HG03354 (cell line): Measurements from ENCODE around the gene HRH1.
"Not testable (repeated sequence)": the region's sequence is repeated elsewhere in the genome, so short reads cannot be mapped to it uniquely, and the experiment has no call there.

Experiments used
- ATAC-seq: cut with Tn5 transposase; IDR thresholded peaks from one replicate; pipeline ENCODE4 v1.9.1; 2021; ENCODE audit warnings: mild to moderate bottlenecking; ENCODE audit not compliant: unreplicated experiment, poor library complexity, severe bottlenecking

Gene HRH1

DNA sequence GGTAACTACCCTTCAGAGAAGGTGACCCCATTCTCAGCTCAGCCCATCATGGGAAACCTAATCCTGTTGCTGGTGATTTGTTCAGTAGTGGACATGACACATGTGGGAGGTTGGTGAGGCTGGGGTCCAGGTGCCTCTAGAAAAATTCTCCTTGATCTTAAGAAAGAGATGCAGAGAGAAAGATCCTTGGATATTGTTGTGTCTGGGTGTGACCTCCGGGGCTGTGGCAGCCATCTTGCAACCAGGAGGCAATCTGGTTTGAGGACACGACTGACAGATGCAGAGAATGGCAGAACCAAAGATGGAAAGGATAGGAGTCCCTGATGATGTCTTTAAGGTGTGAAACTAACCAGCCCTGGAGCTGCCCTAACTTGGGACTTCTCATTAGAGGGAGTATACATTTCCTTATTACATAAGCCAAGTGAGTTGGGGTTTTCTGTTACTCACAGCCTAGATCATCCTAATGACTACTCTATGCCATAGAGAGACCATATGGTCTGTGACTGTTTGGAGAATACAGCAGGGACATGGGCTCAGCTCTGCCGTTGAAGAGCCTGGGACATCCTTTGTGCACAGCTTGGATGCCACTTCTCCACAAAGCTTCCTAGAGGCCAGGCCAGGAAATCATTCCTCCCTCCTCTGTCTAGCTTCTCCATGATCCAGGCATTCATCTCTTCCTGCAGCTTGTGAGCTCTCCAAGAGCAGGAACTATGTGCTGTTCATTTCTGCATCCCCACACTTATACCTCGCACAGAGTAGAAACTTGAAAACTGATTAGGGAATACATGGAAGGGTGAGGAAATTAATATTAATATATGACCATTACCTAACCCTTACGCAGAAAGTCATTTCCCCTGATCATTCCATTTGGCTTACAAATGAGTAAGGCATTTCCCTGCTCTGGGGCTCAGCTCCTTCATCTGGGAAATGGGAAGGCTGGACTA is 45.9 kb downstream of the HRH1 start:
- ATAC-seq = no peak

DNA sequence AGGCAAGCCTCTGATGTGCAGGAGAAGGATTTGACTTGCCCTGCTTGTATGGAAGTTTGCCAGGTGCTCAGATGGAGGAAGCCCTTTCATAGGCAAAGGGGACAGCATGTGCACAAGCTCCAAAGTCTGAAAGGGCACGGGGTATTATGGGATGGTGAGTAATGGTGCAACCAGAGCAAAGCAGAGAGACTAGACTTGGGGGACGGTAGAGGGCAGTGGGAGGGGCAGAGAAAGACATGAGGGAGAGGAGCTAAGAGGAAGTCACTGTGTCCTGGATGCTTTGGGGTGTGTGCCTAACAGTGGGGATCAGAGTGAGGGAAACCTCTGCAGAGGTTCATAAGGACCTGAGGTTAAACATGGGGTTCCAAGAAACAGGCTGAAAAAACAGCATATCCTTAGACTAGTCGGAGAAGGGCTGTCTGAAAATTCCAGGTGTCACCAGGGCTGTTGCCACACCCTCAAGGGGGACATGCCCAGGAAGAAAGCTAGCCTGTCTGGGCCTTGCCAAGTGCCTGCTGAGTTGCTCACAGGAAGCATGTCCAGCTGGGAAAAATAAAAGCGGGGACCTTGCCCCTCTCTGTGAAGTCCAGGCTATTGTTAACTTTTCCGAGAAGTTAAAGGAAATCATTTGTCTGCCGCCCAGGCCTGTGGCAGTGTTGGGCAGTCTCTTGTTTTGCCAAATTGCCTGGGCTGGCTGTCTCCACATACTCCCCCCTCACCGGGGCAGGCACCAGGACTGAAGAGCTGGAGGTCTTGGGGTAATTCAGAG is 47.1 kb downstream of the HRH1 start:
- ATAC-seq = no peak

- ATAC-seq = no peak
Measured at GRCh38 chr3:11203961-11204360, 49.7 kb downstream of the HRH1 start.

DNA sequence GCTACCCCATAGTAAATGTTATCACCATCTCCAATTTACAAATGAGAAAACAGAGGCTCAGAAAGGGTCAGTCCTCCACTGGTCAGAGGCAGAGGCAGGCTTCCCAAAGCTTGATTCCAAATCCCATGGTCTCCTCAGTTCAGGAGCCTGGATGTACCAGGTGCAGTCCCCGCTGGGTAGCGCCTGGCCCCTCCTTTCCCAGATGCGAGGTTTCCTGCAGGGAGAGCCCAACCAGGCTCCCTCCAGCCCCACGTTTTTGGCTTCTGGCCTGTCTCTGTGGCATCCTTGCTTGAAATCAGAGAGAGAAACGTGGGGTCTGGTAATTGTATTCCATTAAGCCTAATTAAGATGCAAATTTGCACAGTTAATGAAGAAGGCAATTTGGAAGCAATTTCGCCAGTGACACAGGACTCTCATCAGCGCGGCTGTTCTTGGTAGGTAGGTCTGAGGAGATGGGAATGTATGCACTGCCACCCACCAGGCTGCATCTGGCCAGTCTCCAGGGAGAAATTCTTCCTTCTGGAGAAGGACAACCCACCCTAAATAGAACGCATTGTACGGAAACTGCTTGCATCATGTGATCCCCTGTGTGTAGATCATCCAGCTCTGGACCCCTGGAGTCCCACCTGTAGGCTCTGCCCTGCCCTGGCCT is 50.5 kb downstream of the HRH1 start:
- ATAC-seq = no peak

DNA sequence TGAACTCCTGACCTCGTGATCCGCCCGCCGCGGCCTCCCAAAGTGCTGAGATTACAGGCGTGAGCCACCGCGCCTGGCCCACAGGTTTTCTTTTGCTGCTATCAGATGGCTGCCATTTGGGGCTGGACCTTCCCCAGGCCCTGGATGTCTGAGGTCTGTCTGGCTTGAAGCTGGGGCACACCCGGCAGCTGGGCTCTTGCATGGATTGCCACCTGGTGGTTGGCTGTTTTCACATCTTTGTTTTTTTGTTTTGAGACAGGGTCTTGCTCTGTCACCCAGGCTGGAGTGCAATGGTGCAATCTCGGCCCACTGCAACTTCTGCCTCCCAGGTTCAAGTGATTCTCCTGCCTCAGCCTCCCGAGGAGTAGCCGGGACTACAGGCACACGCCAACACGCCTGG is 51.6 kb downstream of the HRH1 start:
- ATAC-seq = not testable (repeated sequence)

DNA sequence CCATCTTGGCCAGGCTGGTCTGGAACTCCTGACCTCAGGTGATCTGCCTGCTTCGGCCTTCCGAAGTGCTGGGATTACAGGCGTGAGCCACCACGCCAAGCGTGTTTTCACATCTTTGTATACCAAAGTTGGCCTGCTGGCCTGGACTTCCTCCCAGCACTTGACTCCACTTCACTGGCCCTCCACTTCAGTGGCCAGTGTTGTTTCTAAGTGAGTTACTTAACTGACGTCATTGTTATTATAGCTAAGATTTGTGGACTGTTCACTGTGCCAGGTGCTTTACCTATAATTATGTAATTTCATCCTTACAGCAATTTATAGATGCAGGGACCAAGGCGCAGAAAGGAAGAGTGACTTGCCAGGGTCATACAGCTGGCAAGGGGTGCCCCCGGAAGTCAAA is 52.0 kb downstream of the HRH1 start:
- ATAC-seq = no peak

DNA sequence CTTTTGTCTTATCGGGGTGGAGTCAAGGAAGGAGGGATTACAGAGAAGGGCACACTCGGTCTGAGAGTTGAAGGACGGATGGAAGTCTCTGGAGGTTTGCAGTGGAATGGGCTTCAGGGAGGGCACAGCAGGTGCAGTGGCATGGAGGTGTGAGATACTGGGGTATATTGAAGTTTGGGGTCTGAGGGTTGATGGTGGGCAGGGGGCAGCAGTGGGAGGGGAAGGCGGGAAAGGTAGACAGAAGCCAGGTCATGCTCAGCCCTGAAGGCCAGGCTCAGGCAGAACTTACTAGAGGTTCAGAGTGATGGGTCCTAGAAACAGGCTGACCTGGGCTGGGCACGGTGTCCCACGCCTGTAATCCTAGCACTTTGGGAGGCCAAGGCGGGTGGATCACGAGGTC is 52.7 kb downstream of the HRH1 start:
- no peak for ATAC-seq

DNA sequence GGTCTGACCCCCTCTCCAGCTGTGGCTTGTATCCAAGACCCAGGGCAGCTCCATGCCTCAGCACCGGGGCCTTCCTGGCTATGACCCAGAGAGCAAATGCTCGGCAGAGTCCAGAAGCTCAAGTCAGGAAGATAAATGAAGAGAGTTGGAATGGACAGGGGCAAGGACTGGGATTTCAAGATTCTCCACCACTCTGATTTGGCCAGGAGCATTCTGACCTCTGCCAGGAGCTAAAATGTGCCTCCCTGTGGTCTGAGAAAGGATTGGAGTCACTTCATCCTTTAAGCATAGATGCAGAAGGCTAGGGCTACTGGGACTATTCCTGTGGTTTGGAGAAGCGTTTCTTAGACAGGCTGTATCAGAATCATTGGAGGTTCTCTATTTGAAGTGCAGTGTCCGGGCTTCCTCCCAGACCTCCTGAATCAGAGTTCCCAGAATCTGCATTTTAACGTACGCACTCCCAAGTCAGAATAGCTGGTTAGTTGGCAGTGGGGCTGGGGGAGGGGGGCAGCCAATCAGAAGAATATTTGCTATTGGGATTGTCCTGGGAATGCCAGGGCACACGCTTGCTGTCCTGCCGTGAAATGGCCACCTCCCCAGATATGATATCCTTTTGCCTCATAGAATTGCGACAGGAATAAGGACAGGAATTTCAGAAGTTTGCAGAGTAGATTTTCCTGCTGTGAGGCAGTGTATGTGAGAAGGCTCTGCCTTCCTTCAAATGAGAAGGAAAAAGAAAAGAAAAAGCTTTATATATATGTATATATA is 57.4 kb downstream of the HRH1 start:
- ATAC-seq = no peak

DNA sequence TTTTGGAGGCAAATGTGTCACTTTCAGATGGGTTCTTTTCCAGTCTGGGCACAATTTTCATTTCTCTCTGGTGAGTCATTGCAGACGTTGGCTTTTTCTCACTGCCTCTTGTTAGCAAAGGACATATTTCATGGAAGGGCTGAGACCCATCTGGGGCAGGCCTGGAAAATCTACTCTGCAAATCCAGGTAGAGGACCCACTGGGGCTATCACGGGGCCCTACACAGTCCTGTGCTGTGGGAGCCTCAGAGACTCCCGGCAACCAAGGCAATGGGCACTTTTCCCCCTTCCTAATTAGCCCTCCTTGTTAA is 58.0 kb downstream of the HRH1 start:
- ATAC-seq = no peak

DNA sequence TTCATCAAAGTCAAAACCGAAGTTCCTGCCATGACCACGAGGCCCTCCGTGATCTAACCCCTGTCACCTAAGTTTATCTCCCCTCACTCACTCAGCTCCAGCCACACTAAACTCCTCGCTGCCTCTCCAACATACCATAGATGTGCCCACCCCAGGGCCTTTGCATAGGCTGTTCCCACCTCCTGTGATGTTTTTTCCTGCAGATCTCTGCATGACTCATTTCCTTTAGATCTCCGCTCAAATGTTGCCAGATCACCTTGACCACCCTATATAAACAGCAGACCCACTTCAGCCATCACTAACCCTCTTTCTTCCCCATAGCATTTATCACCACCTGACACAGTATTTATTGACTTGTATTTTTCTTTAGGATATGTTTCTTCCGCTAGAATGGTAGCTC is 58.5 kb downstream of the HRH1 start:
- no peak for ATAC-seq

DNA sequence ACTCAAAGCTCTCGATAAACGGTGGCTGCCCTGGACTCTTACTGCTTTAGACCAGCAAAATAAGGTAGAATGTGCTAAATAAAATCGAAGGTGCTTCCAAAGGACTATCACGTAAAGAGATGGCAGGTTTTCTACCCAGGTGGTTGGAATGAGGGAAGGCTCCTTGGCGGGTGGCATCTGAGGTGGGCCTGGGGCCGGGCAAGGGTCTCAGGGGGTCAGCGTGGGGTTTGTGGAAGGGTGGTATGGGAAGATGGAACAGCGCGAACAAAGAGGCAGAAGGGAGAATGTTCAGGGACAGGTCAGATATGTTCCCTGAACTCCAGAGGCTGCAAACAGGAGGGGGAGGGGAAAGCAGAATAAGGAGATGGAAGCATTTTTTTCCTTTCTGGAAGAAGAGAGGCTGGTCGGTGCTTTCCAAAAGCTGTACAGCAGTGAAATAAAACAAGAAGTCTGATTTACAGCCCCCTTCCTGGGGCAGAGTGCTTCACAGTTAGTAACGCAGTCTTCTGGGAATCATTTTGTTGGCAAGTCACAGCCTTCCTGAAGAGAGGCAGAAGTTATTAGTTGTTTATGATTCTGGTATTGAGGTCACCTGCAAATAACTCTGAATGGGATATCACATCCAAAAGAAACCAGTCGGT is 59.6 kb downstream of the HRH1 start:
- ATAC-seq = no peak

DNA sequence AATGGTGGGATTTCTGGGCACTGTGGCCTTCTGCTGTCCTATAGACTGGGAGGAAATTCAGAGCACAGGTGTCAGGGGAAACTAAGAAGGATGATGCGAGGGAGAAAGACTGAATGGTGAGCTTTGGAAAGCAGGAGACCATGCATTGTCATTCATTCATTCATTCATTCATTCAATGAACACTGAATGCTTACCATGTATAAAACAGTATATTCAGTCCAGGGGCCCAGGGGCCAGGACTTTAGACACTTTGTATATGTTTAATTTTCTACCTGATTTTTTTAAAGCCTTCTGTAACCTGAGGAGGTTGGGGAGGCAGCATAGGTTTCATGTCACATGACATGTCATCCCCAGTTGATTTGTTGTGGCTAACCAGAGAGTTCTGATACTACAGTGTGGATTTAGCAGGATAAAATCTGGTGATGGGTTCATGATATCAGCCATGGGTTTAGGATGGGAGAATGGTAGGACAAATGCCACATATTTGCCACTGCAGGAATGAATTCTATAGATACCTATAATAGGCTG is 60.2 kb downstream of the HRH1 start:
- no peak for ATAC-seq

- ATAC-seq = not testable (repeated sequence)
Measured at GRCh38 chr3:11217370-11217769, 63.1 kb downstream of the HRH1 start.

GRCh38 chr3:11220230-11220629 is 65.9 kb downstream of the HRH1 start:
- ATAC-seq = no peak

GRCh38 chr3:11221818-11222415 is 67.6 kb downstream of the HRH1 start:
- no peak for ATAC-seq

DNA sequence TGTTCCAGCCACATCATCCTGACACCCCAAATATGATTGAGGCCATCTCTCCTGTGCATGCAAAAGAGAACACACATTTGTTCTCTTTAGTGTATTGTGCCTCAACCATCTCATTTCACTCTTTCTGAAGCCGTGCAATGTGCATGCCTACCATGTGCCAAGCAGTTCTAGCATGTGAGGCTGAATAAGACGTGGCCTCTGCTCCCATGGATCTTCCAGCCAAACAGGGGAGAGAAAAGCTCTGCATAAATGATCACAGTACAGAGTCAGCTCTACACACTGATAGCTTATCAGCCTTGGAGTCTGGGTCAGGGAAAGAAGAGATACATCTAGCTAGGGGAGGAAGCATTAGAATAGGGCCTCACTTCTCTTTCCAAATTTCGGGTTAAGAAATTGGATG is 69.7 kb downstream of the HRH1 start:
- ATAC-seq = no peak

DNA sequence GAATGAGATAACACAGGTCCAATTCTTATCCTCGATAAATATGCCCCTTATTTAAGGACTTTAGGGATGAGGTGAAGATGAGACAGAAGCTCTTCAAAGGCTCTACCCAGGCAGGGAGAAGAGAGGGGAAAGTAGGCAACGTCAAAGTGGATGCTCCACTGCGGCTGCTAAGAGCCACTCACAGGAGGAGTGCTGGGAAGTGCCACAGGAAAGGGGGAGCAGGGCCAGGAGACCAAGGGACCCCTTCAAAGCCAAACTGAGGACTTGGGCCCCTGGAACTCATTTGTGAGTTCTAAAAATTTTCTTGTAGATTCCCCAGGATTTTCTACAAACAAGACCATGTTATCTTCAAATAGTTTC is 70.6 kb downstream of the HRH1 start:
- ATAC-seq = no peak

GRCh38 chr3:11226042-11226370 is 71.7 kb downstream of the HRH1 start:
- ATAC-seq = no peak

- no peak for ATAC-seq
Measured at GRCh38 chr3:11228041-11228440, 73.7 kb downstream of the HRH1 start.
